ENCODE results near the gene GRM8.
"Not testable (repeated sequence)": the region's sequence is repeated elsewhere in the genome, so short reads cannot be mapped to it uniquely, and the experiment has no call there.

Gene GRM8

GRCh38 chr7:126931581-126931980 is 321.2 kb downstream of the GRM8 start:
- no peak for DNase-seq (ENCODE audit: low read depth in 1 of 2, low spot score in 1 of 2)

- DNase-seq (ENCODE audit: low read depth in 1 of 2, low spot score in 1 of 2) = no peak
These were observed 322.6 kb downstream of the GRM8 start for GRCh38 chr7:126930166-126930565.

DNA sequence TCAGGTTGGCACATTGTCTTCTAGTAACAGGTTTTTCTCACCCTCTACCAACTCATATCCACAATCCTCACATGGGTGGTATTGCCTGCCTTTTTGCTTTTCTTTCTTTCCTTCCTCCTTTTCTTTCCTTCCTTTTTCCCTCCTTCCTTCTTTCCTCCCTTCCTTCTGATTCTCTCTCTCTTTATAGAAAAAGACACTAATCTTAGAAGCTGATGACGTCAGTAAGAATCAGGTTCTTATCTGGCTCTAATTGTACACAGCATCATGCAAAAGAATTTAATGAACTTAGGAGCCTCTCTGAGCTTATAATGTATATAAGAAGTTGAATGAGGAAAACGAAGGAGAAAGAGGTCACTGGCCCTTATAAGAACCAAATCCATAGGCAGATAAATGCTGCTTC is 328.3 kb downstream of the GRM8 start:
- DNase-seq (ENCODE audit: low read depth in 1 of 2, low spot score in 1 of 2) = no peak

- DNase-seq (ENCODE audit: low read depth in 1 of 2, low spot score in 1 of 2) = not testable (repeated sequence)
These were observed 341.1 kb downstream of the GRM8 start for GRCh38 chr7:126911627-126912026.

DNA sequence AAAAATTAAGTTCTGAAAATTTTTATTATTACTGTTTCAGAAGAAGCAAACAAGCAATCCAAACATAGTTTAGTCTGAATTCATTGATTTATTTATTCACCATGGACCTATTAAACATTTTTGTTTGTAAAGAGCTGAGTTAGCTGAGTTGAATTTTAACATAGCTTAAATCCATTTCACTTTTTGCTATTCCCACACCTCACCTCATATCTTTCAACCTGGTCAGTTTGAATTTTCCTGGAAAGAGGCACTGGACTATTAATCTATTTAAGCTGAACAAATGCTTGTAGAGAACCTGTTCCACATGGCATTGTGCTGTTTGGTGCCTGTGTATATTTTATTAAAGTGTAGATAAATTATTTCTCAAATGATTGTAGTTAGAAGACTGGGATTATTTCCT is 344.2 kb downstream of the GRM8 start:
- not testable (repeated sequence) for DNase-seq (ENCODE audit: low read depth in 1 of 2, low spot score in 1 of 2)

DNA sequence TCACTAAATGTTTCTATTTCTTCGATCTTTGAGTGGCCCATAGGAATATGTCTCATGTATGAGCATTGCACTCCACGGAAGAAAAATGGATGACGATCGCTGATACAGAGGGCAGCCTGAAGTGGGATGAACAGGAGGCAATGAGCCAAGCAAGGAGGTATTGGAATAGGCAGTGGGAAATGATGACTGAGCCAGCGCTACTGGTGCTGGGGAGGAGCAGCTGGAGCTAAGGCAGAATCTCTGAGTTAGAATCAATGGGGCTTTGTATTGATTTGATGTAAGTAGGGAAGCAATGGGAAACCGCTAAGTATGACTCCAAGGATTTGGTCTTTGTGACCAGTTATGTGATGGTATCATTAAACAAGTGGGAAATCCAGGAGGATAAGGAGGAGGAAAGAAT is 345.1 kb downstream of the GRM8 start:
- not testable (repeated sequence) for DNase-seq (ENCODE audit: low read depth in 1 of 2, low spot score in 1 of 2)

DNA sequence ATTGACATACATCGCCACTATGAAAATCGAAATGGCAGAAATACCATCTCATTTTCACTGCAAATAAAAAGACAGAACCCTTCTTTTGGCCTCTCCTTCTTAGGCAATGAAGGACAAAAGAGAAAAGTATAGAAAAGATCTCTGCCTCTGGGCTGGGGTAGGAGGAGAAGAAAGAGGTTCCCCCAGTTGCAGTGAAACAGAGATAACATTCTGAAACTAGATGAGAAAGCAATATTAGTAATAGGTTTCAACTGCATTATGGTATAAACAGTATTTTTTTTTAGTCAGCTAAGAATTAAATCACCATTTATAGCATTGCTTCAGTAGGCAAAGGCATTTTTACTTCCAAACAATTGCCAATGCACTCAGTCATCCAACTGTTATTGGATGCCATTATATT is 347.5 kb downstream of the GRM8 start:
- DNase-seq (ENCODE audit: low read depth in 1 of 2, low spot score in 1 of 2) = not testable (repeated sequence)

GRCh38 chr7:126901041-126901765 is 351.5 kb downstream of the GRM8 start:
- DNase-seq (ENCODE audit: low read depth in 1 of 2, low spot score in 1 of 2) = not testable (repeated sequence)

DNA sequence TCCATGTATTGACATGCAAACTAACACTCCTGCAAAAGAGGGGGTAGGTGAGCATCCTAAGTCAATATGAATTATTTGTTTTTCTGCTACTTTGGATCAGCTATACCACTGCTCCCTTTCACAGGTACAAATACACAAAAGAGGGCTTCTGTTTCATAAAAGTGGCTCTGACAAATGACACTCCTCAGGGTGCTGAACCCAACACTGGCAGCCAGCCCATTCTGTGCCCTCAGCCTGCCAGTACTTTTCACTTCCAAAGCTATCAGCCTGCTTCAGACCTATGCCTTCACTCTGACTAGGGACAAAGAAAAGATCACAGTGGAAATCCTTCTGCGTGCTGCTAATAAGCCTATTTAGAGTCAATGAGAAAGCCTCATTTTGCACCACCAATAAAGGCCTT is 364.8 kb downstream of the GRM8 start:
- DNase-seq (ENCODE audit: low read depth in 1 of 2, low spot score in 1 of 2) = not testable (repeated sequence)

DNA sequence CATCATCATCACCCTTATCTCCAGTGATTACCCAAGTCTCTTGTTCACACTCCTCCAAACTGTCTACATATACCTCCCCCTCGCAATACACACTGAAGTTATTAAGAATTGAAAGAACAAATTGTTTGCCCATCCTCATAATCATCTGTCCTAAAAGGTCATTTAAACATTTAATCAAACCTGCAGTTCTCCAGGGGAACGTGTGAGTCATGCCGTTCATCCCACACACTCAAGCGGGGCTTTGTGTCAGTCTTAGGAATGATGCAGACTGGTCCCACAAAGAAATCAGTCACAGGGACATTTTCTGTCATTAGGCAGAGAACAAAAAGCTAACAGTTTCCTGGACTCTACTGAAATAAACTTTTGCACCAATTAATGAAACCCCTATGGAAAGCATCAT is 365.2 kb downstream of the GRM8 start:
- not testable (repeated sequence) for DNase-seq (ENCODE audit: low read depth in 1 of 2, low spot score in 1 of 2)

- DNase-seq (ENCODE audit: low read depth in 1 of 2, low spot score in 1 of 2) = not testable (repeated sequence)
These were observed 370.0 kb downstream of the GRM8 start for GRCh38 chr7:126882730-126883129.

GRCh38 chr7:126881908-126882307 is 370.8 kb downstream of the GRM8 start:
- not testable (repeated sequence) for DNase-seq (ENCODE audit: low read depth in 1 of 2, low spot score in 1 of 2)

GRCh38 chr7:126881315-126881714 is 371.4 kb downstream of the GRM8 start:
- no peak for DNase-seq (ENCODE audit: low read depth in 1 of 2, low spot score in 1 of 2)

GRCh38 chr7:126876536-126876935 is 376.2 kb downstream of the GRM8 start:
- not testable (repeated sequence) for DNase-seq (ENCODE audit: low read depth in 1 of 2, low spot score in 1 of 2)

- DNase-seq (ENCODE audit: low read depth in 1 of 2, low spot score in 1 of 2) = no peak
These were observed 395.9 kb downstream of the GRM8 start for GRCh38 chr7:126856691-126857291.

DNA sequence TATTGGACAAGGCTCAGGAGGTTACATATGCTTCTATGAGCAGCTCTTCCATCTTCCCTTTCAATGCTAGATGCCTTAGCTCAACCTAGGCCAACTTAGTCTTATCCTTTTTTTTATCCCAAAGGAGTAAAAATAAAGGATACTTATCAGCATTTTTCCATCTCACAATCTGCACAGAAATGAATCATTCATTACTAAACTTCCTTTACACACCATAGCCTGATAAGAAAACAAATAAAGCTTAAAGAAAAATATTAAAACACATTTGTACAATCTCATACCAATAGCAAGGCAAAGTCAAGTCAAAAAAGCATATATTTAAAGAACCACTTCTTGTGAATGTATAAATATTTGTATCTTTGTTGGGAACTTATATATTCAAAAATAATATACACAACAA is 407.4 kb downstream of the GRM8 start:
- no peak for DNase-seq (ENCODE audit: low read depth in 1 of 2, low spot score in 1 of 2)

DNA sequence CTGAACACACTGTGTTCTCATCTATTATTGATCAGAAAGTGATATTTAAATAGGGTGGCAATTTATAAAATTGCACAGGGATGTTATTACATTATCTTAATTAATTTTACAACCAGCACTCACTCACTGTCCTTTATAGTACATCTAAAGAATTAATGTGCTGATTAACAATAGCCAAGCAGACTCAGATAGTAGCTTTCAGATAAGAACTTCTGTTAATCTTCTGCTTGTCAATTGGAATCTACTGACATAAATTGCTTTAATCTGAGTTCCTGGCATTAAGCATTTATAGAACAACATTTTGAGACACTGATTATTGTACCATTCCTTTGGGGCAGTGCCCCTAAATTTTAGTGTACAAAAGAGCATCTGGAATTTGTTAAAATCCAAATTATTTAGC is 408.9 kb downstream of the GRM8 start:
- no peak for DNase-seq (ENCODE audit: low read depth in 1 of 2, low spot score in 1 of 2)

GRCh38 chr7:126843336-126843735 is 409.4 kb downstream of the GRM8 start:
- DNase-seq (ENCODE audit: low read depth in 1 of 2, low spot score in 1 of 2) = no peak

GRCh38 chr7:126842451-126842850 is 410.3 kb downstream of the GRM8 start:
- DNase-seq (ENCODE audit: low read depth in 1 of 2, low spot score in 1 of 2) = no peak

DNA sequence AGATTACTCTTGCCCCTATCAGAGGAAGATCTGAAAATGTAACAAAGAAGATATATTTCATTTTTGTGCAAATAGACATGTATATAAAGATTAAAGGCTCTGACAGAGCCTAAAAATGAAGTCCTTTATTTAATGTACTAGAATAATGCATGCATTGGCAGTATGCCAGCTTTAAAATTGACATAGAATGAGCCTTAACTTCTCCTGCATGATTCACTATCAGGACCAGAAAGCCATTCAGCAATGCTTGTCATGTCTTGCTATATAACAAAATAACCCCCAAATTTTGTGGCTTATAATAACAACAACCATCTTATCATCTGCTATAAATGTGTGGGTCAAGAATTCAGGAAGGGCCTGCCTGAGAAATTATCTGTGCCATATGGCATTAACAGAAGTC is 411.9 kb downstream of the GRM8 start:
- DNase-seq (ENCODE audit: low read depth in 1 of 2, low spot score in 1 of 2) = no peak

GRCh38 chr7:126839624-126840023 is 413.1 kb downstream of the GRM8 start:
- no peak for DNase-seq (ENCODE audit: low read depth in 1 of 2, low spot score in 1 of 2)

GRCh38 chr7:126838194-126838593 is 414.5 kb downstream of the GRM8 start:
- DNase-seq (ENCODE audit: low read depth in 1 of 2, low spot score in 1 of 2) = no peak

GRCh38 chr7:126831241-126831640 is 421.5 kb downstream of the GRM8 start:
- DNase-seq (ENCODE audit: low read depth in 1 of 2, low spot score in 1 of 2) = not testable (repeated sequence)
